ENCODE measurements around the gene AGO4. TPM values are rescaled to one million over a fixed set of nuclear protein-coding genes. Genes with fewer than 3 reads are reported as not detected.
A peak's percentile ranks its signal among the peaks of the same experiment; 100 is the strongest.

AGO4 gene
- total RNA-seq, 1 experiment from 2014 or later, result 14.8 TPM

DNA sequence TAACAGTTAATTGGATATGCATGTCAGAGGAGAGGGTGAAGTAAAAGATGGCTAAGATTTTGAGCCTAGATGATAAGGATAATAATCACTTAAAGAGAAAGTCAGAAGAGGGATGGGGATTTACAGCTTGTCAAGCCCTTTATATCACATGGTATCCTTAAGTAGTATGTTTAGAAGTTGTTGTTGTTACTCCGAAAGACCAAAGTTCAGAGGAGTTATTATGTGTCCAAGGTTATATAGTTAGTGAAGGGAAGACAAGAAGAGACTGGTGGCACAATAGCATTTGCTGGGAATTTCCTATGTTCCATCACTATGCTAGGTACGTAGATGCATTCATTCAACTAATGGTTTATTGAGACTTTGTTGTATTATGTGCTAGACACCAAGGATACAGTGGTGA lies 44.4 kb downstream of the AGO4 start:
- Histone ChIP-seq H3K27ac (ENCODE audit: low read length) (no peak overlapping the region), H3K36me3 (ENCODE audit: control insufficient read depth, insufficient read depth, low read length) (peaks cover 7% of the 10 kb centered on the region), H3K4me1 (ENCODE audit: control insufficient read depth, insufficient read depth, low read length) (no peaks in the 10 kb centered on the region), H3K9me3 (ENCODE audit: control insufficient read depth, insufficient read depth, low read depth, low read length) (no peaks in the 10 kb centered on the region), H3K4me3 (ENCODE audit: low read depth in 2 of 2, low read length in 2 of 2) (no peak overlapping the region), H3K27me3 (ENCODE audit: control insufficient read depth, insufficient read depth, low read length) (no peaks in the 10 kb centered on the region)
- in situ Hi-C loops (cut with HindIII; ENCODE audit: low pct_unique_long_range_greater_than_20kb, low sequenced_read_pairs) (no loop called here), intact Hi-C loops (cut with micrococcal nuclease; ENCODE audit: unreplicated experiment) (no loop called here)
- ChIA-PET CTCF (no interaction called here), POLR2A (no interaction called here)
- DNase-seq (ENCODE audit: low read depth, low spot score) (no peak), ATAC-seq (no peak)
- TF ChIP-seq, protein P1, sequence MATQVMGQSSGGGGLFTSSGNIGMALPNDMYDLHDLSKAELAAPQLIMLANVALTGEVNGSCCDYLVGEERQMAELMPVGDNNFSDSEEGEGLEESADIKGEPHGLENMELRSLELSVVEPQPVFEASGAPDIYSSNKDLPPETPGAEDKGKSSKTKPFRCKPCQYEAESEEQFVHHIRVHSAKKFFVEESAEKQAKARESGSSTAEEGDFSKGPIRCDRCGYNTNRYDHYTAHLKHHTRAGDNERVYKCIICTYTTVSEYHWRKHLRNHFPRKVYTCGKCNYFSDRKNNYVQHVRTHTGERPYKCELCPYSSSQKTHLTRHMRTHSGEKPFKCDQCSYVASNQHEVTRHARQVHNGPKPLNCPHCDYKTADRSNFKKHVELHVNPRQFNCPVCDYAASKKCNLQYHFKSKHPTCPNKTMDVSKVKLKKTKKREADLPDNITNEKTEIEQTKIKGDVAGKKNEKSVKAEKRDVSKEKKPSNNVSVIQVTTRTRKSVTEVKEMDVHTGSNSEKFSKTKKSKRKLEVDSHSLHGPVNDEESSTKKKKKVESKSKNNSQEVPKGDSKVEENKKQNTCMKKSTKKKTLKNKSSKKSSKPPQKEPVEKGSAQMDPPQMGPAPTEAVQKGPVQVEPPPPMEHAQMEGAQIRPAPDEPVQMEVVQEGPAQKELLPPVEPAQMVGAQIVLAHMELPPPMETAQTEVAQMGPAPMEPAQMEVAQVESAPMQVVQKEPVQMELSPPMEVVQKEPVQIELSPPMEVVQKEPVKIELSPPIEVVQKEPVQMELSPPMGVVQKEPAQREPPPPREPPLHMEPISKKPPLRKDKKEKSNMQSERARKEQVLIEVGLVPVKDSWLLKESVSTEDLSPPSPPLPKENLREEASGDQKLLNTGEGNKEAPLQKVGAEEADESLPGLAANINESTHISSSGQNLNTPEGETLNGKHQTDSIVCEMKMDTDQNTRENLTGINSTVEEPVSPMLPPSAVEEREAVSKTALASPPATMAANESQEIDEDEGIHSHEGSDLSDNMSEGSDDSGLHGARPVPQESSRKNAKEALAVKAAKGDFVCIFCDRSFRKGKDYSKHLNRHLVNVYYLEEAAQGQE (IDR thresholded peaks at IDR 0.05; ENCODE audit: insufficient read depth in 1 of 2, low read depth in 2 of 2, low read length in 1 of 2), result no peak
- no peak for TF ChIP-seq TCF7L2 (IDR thresholded peaks at IDR 0.05; ENCODE audit: low read depth, low read length)
- TF ChIP-seq, protein P2, sequence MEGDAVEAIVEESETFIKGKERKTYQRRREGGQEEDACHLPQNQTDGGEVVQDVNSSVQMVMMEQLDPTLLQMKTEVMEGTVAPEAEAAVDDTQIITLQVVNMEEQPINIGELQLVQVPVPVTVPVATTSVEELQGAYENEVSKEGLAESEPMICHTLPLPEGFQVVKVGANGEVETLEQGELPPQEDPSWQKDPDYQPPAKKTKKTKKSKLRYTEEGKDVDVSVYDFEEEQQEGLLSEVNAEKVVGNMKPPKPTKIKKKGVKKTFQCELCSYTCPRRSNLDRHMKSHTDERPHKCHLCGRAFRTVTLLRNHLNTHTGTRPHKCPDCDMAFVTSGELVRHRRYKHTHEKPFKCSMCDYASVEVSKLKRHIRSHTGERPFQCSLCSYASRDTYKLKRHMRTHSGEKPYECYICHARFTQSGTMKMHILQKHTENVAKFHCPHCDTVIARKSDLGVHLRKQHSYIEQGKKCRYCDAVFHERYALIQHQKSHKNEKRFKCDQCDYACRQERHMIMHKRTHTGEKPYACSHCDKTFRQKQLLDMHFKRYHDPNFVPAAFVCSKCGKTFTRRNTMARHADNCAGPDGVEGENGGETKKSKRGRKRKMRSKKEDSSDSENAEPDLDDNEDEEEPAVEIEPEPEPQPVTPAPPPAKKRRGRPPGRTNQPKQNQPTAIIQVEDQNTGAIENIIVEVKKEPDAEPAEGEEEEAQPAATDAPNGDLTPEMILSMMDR (IDR thresholded peaks at IDR 0.05), result no peak
- TF ChIP-seq SIN3A (IDR thresholded peaks at IDR 0.05; ENCODE audit: borderline replicate concordance, insufficient read depth, low read depth, low read length), result no peak
- no peak for TF ChIP-seq POLR2AphosphoS5 (IDR thresholded peaks at IDR 0.05; ENCODE audit: low read depth, low read length)
- TSS peak; percentile 18 for BruUV-seq (replicated peaks)

DNA sequence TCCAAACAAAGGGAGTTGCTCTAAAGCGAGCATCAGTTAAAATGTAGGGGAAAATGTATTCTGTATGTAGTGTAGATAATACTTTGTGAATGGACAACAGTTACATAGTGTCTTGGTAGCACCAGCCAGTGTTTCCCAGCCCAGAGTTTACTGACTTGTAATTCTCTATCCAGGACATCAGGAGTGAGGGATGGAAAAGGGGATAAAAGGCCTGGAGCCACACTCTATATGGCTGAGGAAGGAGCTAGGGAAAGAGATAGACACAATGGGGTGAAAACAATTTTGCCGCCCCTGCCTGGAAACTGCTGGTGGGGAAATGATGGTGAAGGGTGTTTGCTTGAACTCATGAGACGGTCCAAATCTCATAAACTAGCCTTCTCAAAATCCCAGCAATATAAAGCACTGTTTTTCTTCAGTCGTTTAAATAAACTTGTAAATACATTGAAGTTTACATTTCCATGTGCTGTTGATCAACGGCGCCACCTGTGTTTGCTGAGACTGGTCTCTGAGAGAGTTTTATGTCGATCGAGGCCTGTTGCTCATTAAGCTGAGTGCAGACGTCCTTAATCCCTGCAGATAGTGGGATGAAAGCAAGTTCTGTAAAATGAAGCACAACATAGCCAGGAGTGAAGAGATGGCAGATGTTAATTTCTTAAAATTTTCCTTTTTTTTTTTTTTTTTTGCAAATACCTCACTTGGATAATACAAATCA lies 47.3 kb downstream of the AGO4 start:
- ChIA-PET CTCF (interaction anchor here (0.7 kb wide), 1 partner anchor 278 kb away, joined by 5 read pairs; no protein-coding TSS in a partner anchor), POLR2A (no interaction called here)
- ATAC-seq, result no peak
- no peak for DNase-seq (ENCODE audit: low read depth, low spot score)
- peaks cover 7% of the 10 kb centered on the region for H3K36me3 ChIP-seq (ENCODE audit: control insufficient read depth, insufficient read depth, low read length)
- in situ Hi-C loops (cut with HindIII; ENCODE audit: low pct_unique_long_range_greater_than_20kb, low sequenced_read_pairs), result no loop called here
- H3K9me3 ChIP-seq (ENCODE audit: control insufficient read depth, insufficient read depth, low read depth, low read length), result no peaks in the 10 kb centered on the region
- no peaks in the 10 kb centered on the region for H3K27me3 ChIP-seq (ENCODE audit: control insufficient read depth, insufficient read depth, low read length)
- no peak overlapping the region for H3K27ac ChIP-seq (ENCODE audit: low read length)
- H3K4me3 ChIP-seq (ENCODE audit: low read depth in 2 of 2, low read length in 2 of 2), result no peak overlapping the region
- intact Hi-C loops (cut with micrococcal nuclease; ENCODE audit: unreplicated experiment), result no loop called here
- H3K4me1 ChIP-seq (ENCODE audit: control insufficient read depth, insufficient read depth, low read length), result no peaks in the 10 kb centered on the region
- TF ChIP-seq, protein P2 (IDR thresholded peaks at IDR 0.05), result peak; percentile 39
- TF ChIP-seq TCF7L2 (IDR thresholded peaks at IDR 0.05; ENCODE audit: low read depth, low read length), result no peak
- no TSS peak for BruUV-seq (replicated peaks)

All from Panc1 (cell line).